ENCODE results near the gene NTF3. TPM values are rescaled to one million over a fixed set of nuclear protein-coding genes. Genes with fewer than 3 reads are reported as not detected.

Gene NTF3
- total and polyA plus RNA-seq, 2 of the 8 experiments (the other 6 are each of a cell fraction or from before 2014, with no cell fraction given) = 1.4 to 2.3 TPM

DNA sequence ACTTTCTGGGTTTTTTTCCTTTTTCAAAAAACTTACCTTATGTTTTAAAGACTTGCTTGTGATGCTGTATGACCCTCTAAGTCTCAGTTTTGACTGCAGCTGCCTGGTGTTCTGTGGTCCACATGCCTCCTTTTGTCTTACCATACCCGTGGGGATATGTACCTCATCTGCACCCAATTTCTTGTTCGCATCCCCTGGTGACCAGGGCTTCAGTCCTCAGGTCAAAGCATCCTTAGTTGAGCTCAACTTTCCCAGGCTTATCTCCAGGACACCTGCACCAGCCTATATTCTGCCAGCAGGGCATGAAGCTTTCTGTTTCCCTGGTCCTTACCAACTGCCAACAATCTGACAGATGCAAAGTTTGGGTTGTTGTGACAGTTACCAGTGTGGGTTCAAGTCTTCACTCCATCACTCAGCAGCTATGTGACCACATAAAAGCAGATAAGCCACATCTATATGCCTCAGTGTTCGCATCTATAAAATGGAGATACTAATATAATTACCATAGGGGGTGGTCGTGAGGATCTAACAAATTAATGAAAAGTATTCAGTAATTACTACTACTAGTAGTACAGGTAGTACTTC is 94.0 kb downstream of the NTF3 start:
- H3K4me1 ChIP-seq (replicated peaks in 1 of 4; ENCODE audit: control insufficient read depth in 3 of 4, insufficient read depth in 4 of 4, low read length in 3 of 4) = no peaks in the 10 kb centered on the region
- no peak overlapping the region for H2BK120ac ChIP-seq (replicated peaks; ENCODE audit: low read depth, low read length)
- ChIA-PET POLR2A (ENCODE audit: partially characterized antibody) (no interaction called here), CTCF (ENCODE audit: partially characterized antibody) (interaction anchor here (0.7 to 3.1 kb wide), 5 partner anchors 13 to 327 kb away, joined by 3 to 11 read pairs (median 3); no protein-coding TSS in a partner anchor)
- no peak overlapping the region for H4K5ac ChIP-seq (ENCODE audit: insufficient read length, low read depth, low read length)
- FAIRE-seq = no peak
- no peak overlapping the region for H2BK5ac ChIP-seq (ENCODE audit: low read depth, low read length)
- H2BK12ac ChIP-seq (ENCODE audit: low read depth, low read length) = no peak overlapping the region
- peak in 1 of 2 experiments; percentile 11 for DNase-seq (ENCODE audit: low read depth in 1 of 2, low spot score in 2 of 2)
- H3K4ac ChIP-seq (replicated peaks; ENCODE audit: insufficient read length, low read depth, low read length) = no peak overlapping the region
- H4K8ac ChIP-seq (ENCODE audit: extremely low read depth, insufficient read depth, low read length) = no peak overlapping the region
- no peak overlapping the region for H3K4me3 ChIP-seq (ENCODE audit: extremely low read depth in 1 of 4, insufficient read depth in 2 of 4, low read depth in 3 of 4, low read length in 4 of 4)
- H3K9me3 ChIP-seq (ENCODE audit: insufficient read depth in 2 of 2, low read depth in 1 of 2, low read length in 1 of 2) = no peaks in the 10 kb centered on the region
- H3K79me1 ChIP-seq (ENCODE audit: low read depth, low read length) = no peaks in the 10 kb centered on the region
- H3K14ac ChIP-seq (ENCODE audit: insufficient read length) = no peak overlapping the region
- H3K4me2 ChIP-seq (ENCODE audit: insufficient read depth in 1 of 2, low read depth in 2 of 2, low read length in 2 of 2) = no peak overlapping the region
- H2BK20ac ChIP-seq (ENCODE audit: low read length) = no peak overlapping the region
- H3K36me3 ChIP-seq (ENCODE audit: control insufficient read depth in 2 of 4, insufficient read depth in 4 of 4, low read length in 3 of 4) = no peaks in the 10 kb centered on the region
- no peaks in the 10 kb centered on the region for H4K20me1 ChIP-seq (replicated peaks in 1 of 2; ENCODE audit: control insufficient read depth in 1 of 2, insufficient read depth in 2 of 2, low read length in 2 of 2)
- no peaks in the 10 kb centered on the region for H3K79me2 ChIP-seq (ENCODE audit: control insufficient read depth in 1 of 2, insufficient read depth in 2 of 2, low read length in 2 of 2)
- no peak overlapping the region for H3K27ac ChIP-seq (ENCODE audit: low read depth, low read length)
- H3K56ac ChIP-seq (replicated peaks; ENCODE audit: insufficient read length, low read depth, low read length) = no peak overlapping the region
- TF ChIP-seq POLR2A (IDR thresholded peaks at IDR 0.05; ENCODE audit: control extremely low read depth in 1 of 2, low read depth in 2 of 2, low read length in 2 of 2) (no peak), TAF7 (optimal IDR thresholded peaks at IDR 0.05; ENCODE audit: borderline replicate concordance, low read depth, low read length) (no peak), BACH1 (IDR thresholded peaks at IDR 0.05; ENCODE audit: low read length) (no peak), FOSL1 (IDR thresholded peaks at IDR 0.05; ENCODE audit: insufficient read depth, low read depth, low read length) (no peak), HDAC6 (IDR thresholded peaks at IDR 0.05; ENCODE audit: low read depth, low read length) (no peak), RBBP5 (IDR thresholded peaks at IDR 0.05; ENCODE audit: borderline replicate concordance, low read depth, low read length) (no peak), SIRT6 (IDR thresholded peaks at IDR 0.05; ENCODE audit: low read length) (no peak), CBX5 (IDR thresholded peaks at IDR 0.05; ENCODE audit: low read depth, low read length) (no peak)
- TF ChIP-seq, protein P1, sequence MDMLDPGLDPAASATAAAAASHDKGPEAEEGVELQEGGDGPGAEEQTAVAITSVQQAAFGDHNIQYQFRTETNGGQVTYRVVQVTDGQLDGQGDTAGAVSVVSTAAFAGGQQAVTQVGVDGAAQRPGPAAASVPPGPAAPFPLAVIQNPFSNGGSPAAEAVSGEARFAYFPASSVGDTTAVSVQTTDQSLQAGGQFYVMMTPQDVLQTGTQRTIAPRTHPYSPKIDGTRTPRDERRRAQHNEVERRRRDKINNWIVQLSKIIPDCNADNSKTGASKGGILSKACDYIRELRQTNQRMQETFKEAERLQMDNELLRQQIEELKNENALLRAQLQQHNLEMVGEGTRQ (IDR thresholded peaks at IDR 0.05; ENCODE audit: low read length) = no peak
- TF ChIP-seq, protein P2, sequence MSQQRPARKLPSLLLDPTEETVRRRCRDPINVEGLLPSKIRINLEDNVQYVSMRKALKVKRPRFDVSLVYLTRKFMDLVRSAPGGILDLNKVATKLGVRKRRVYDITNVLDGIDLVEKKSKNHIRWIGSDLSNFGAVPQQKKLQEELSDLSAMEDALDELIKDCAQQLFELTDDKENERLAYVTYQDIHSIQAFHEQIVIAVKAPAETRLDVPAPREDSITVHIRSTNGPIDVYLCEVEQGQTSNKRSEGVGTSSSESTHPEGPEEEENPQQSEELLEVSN (IDR thresholded peaks at IDR 0.05) = no peak
- no peak overlapping the region for H3K18ac ChIP-seq (ENCODE audit: extremely low read depth, low read length)
- H3K27me3 ChIP-seq (replicated peaks in 1 of 4; ENCODE audit: control insufficient read depth in 3 of 4, extremely low read depth in 1 of 4, insufficient read depth in 3 of 4, low read length in 3 of 4) = no peaks in the 10 kb centered on the region
- no peak overlapping the region for H2BK15ac ChIP-seq (ENCODE audit: low read length)
- no peak overlapping the region for H2AFZ ChIP-seq (ENCODE audit: low read length)
- no peak overlapping the region for H4K91ac ChIP-seq (replicated peaks; ENCODE audit: insufficient read length, low read length)
- no peak overlapping the region for H2AK5ac ChIP-seq (ENCODE audit: low read depth, low read length)
- H3K23me2 ChIP-seq (ENCODE audit: low read depth, low read length) = no peaks in the 10 kb centered on the region
- H3K9ac ChIP-seq (replicated peaks in 1 of 4; ENCODE audit: extremely low read depth in 1 of 4, low read depth in 3 of 4, low read length in 3 of 4) = no peak overlapping the region
- 88% methylated on average over 4 of the region's 4 CpGs; no CpG with 5 or more reads in 1 of the 2 experiments for WGBS, 2 experiments (ENCODE audit: extremely low coverage in 1 of 2, insufficient coverage in 1 of 2, insufficient read length in 1 of 2, insufficient replicate concordance in 2 of 2, low coverage in 1 of 2, low lambda C conversion rate in 2 of 2, missing lambda C conversion rate in 1 of 2)
- H3K23ac ChIP-seq (ENCODE audit: insufficient read length) = no peak overlapping the region
